OCI-LY1 (cell line): ENCODE results near the gene IRAK4.

Experiments
- CTCF ChIP-seq: fragments of 200-600 bp; sonication (generic), shearing (Covaris generic); IDR thresholded peaks from 2 replicates; pipeline ENCODE4 v1.5.1; 2017; ENCODE audit warnings: mild to moderate bottlenecking, antibody characterized with exemption, low read length, moderate library complexity, mixed read lengths
- EZH2 ChIP-seq: fragments of 200-600 bp; sonication (generic), shearing (Covaris generic); IDR thresholded peaks from 2 replicates; pipeline ENCODE4 v1.8.0; 2017; ENCODE audit warnings: borderline replicate concordance, mixed run types, mild to moderate bottlenecking, antibody characterized with exemption, low read length, moderate library complexity, mixed read lengths

- TF ChIP-seq EZH2 (no peak), CTCF (no peak)
Observed at GRCh38 chr12:43812057-43812456, 53.3 kb downstream of the IRAK4 start.
